Skeletal muscle cell (primary cell): ENCODE data around the gene ELMO1.

ENCODE experiments used
- DNase-seq: peaks from one replicate; pipeline ENCODE4 v3.0.0-alpha.2; 2010; ENCODE audit warnings: low read depth
- H3K4me3 ChIP-seq: 2 replicates; pipeline ENCODE4 v1.5.1; 2011; ENCODE audit warnings: low read depth, mild to moderate bottlenecking, control low read depth, low read length, moderate library complexity

ELMO1 gene

GRCh38 chr7:37356911-37357636 lies 91.6 kb downstream of the ELMO1 start:
- DNase-seq, result no peak

DNA sequence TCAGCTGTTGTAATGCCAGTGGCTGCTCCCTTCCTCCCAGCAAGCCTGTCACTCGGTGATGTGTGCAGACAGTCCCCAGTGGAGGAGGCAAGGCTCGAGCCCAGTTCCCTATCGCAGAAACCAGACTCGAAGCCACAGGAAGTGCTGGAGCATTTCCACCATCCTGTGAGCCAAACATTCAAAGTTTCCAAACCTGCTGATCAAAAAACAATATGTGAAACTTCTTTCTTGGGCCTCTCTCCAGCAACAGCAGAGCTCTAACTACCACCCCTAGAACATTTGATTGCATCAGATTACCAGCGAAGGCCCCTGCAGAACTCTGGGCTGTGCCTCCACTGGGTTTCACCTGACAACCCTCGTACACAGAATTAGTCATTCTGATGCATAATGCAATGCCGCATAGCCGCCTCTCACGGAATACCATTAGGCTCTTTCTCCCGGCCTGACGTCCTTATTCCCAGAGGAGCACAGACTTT lies 94.0 kb downstream of the ELMO1 start:
- peak; percentile 25 for DNase-seq
- H3K4me3 ChIP-seq, result no peak overlapping the region

More at GRCh38 chr7:37356911-37357636, 91.6 kb downstream of the ELMO1 start:
- no peak overlapping the region for H3K4me3 ChIP-seq

DNA sequence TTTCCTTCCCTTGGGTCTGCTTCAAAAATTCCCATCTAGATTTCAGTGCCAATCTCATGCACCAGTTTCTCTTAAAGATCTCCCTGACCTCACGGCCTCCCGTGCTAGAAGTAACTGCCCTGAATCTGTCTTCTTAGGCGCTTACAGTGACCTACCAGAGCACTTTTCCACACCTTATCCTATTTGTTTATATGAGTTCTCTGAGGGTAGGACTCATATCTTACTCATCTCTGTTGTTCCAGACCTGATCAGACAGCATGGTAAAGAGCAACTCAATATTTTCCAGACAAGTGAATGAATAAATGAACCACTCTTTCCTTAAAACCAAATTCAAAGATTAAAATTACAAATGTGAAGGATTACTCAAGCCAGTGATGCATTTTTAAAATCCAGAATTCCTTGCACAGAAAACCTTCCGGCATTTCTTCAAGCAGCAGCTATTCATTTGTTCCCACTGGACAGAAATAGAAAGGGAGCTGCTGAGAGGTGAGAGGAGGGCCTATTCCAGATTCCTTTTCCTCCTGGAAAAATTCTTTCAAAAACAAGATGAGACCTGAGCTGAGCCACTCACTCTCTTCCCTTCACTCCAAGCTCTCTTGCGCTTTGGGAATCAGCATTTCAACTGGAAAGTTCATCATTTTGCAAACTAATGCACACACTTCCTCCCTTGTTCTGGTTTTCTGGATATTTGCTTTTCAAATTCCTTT lies 94.6 kb downstream of the ELMO1 start:
- DNase-seq, result no peak
- no peak overlapping the region for H3K4me3 ChIP-seq

DNA sequence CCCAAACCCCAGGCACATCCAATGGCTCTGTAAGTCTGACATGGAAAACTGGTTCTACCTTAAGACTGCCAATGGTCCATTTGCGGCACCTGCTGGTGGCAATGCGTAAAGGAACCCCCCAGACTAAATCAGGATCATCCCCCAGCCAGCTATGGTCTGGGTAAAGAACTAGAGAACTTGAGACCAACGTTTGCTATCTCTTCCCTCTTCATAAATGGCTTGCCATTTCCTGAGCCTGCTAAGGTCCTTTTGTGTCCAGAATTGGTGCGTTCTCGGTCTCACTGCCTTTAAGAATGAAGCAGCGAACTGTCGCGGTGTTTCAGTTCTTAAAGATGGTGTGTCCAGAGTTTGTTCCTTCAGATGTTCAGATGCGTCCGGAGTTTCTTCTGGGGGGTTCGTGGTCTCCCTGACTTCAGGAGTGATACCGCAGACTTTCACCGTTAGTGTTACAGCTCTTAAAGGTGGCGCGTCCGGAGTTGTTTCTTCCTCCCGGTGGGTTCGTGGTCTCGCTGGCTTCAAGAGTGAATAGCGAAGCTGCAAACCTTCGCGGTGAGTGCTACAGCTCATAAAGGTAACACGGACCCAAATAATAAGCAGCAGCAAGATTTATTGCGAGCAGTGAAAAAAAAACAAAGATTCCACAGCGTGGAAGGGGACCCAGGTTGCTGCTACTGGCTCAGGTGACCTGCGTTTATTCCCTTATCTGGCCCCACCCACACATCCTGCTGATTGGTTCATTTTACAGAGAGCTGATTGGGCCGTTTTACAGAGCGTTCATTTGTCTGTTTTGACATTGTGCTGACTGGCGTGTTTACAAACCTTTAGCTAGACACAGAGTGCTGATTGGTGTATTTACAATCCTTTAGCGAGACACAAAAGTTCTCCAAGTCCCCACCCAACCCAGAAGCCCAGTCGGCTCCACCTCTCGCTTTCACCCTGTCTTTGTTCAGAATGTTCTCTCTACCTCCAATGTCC lies 95.4 kb downstream of the ELMO1 start:
- no peak for DNase-seq
- no peak overlapping the region for H3K4me3 ChIP-seq

GRCh38 chr7:37352251-37352880 lies 96.3 kb downstream of the ELMO1 start:
- H3K4me3 ChIP-seq, result no peak overlapping the region
- no peak for DNase-seq

DNA sequence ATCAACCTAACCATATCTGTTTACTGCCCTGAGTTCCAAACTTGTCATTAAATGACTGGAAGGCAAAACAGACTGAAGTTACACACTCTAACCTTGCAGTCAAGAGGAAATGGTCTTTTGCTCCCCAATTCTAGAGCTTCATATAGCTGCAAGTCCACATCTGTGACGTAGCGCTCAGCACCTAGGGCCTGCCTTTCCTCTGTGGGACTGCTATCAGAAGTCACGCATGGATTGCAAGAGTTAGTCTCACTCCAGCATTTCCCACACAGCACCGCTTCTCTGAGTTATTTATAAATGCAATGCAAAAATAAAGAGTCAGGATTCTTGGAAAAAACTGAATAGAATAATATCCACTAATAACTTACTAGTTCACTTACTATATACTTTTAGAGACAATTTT lies 96.9 kb downstream of the ELMO1 start:
- no peak overlapping the region for H3K4me3 ChIP-seq
- DNase-seq, result no peak

DNA sequence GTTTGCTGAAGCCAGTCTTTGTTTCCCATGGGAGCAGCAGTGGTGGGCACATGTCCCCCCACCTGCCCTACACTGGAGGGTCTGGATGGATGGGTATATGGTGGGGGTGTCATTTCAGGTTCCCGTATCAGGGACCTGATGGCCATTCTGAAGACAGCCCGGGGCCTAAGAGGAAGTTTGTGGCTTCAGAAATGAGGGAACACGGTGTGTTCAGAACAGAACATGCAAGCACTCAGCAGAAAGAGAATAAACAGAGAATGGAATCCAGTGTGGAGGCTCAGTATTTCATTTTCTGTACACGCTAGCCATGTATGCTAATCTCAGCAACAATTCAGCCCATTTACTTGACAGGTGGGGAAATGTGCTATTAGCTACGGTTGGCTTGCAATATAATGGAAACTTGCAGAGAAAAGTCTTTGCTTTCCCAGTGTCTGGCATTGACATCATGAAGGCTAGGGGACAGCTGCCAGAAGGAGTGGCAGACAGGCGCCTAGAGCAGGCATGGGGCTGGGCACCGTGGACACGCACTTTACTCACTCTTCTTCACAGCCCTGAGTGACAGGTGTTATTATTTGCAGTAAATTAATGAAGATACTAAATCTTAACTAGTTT lies 98.6 kb downstream of the ELMO1 start:
- DNase-seq, result no peak
- H3K4me3 ChIP-seq, result no peak overlapping the region

- H3K4me3 ChIP-seq, result no peak overlapping the region
- DNase-seq, result no peak
These were observed 99.7 kb downstream of the ELMO1 start for GRCh38 chr7:37348982-37349381.

DNA sequence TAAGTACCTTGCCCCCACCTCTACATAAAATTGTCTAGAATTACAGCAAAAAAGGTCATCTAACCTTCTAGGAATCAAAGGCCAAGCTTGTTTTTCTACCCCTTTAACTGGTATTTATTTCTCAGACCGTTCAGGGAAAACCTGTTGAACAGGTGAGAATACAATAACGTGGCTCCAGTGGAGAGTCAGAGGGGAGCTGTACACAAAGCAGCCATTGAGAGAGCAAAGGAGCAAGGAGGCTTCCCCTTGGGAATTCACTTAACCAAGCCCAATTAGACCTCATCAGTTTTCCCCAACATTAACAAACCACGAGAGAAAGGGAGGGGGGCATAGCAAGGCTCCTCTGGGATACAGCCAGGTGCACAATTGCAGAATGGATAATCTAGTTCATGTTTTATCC lies 101.9 kb downstream of the ELMO1 start:
- no peak overlapping the region for H3K4me3 ChIP-seq
- no peak for DNase-seq

DNA sequence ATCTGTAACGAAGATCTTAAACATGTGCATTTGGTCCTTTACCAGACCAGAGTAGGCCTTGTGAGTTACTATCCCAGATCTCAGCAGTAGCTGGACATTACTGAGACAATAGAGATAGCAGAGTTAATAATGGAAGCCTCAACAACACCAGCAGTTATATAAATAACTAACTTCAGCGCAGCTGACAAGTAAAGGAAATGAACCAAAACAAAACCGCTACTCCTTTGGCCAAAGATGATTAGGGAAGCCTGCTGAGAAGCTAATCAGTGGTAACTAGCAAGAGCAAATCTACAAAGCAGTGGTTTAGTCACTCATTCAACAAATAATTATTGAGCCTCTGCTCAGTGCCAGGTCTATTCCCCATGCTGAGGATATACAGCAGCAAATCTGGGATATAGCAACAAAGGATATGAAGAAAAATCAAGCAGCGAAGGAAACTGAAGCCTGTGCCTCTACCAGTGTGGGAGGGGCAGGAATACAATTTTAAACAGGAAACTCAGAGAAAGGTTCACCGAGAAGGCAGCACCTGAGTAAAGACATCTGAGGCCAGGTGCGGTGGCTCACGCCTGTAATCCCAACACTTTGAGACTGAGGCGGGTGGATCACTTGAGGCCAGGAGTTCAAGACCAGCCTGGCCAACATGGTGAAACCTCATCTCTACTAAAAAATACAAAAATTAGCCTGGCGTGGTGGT lies 103.6 kb downstream of the ELMO1 start:
- H3K4me3 ChIP-seq, result no peak overlapping the region
- no peak for DNase-seq

GRCh38 chr7:37342688-37343471 lies 105.8 kb downstream of the ELMO1 start:
- DNase-seq, result no peak

GRCh38 chr7:37342176-37342687 lies 106.4 kb downstream of the ELMO1 start:
- no peak overlapping the region for H3K4me3 ChIP-seq

More at GRCh38 chr7:37342688-37343471, 105.8 kb downstream of the ELMO1 start:
- no peak overlapping the region for H3K4me3 ChIP-seq

DNA sequence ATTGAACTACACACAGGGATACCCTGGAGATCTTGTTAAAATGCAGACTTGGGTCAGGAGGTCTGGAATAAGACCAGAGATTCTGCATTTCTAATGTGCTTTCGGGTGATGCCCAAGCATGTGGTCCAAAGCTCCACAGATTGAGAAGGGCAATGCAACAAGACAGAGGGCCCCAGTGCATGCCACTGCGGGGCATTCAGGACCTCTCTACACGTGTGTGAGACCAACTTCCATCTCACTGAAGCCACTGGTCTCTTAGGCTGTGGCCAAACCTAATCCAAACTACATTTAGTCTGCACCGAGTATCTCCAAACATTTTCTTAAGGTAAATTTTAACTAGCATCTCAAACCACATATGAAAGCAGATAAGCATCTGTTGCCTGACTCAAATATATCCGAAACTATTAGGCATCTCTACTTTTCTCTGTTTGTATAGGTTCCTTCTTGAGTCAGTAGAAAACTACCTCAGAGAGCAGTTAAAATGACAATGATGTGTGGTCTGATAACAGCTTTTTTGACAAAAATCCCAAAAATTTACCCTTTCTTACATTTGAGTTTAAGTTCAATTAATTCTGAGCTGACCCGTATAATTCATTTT lies 107.5 kb downstream of the ELMO1 start:
- DNase-seq, result no peak
- H3K4me3 ChIP-seq, result no peak overlapping the region

More at GRCh38 chr7:37342176-37342687, 106.4 kb downstream of the ELMO1 start:
- no peak for DNase-seq

- DNase-seq, result no peak
- no peak overlapping the region for H3K4me3 ChIP-seq
These were observed 109.7 kb downstream of the ELMO1 start for GRCh38 chr7:37338966-37339365.

- no peak overlapping the region for H3K4me3 ChIP-seq
- no peak for DNase-seq
These were observed 111.1 kb downstream of the ELMO1 start for GRCh38 chr7:37337522-37337921.

DNA sequence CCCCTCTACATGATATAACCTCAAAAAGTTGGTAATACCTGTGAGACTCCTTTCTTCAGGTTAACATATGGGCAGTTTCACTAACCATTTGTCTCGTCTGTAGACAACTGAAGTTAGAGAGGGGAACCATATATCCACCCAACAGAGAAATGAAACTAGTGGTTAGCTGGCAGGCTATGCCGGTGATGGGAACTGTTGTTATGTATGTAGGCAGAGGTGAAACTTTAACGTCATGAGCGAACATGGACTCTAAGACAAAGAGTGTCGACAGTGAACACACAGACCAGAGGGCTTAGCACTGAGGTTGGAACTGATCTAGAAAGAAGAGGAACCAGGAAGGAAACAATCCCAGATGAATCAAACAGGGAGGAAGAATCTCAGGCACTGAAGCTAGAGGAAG lies 112.4 kb downstream of the ELMO1 start:
- no peak for DNase-seq
- no peak overlapping the region for H3K4me3 ChIP-seq

- no peak overlapping the region for H3K4me3 ChIP-seq
- no peak for DNase-seq
These were observed 115.6 kb downstream of the ELMO1 start for GRCh38 chr7:37333075-37333474.
